HepG2 (cell line): ENCODE measurements around the gene VAV2.

Experiments
- TF ChIP-seq, protein P1 (sequence below): sonication (generic); formaldehyde crosslinking; IDR thresholded peaks from 2 replicates; pipeline ENCODE4 v1.5.0; 2020; ENCODE audit warnings: missing genetic modification reagents
- TF ChIP-seq, protein P2 (sequence below): sonication (generic); formaldehyde crosslinking; IDR thresholded peaks from 2 replicates; pipeline ENCODE4 v1.5.0; 2020; ENCODE audit warnings: mild to moderate bottlenecking, missing genetic modification reagents, moderate library complexity

DNA sequence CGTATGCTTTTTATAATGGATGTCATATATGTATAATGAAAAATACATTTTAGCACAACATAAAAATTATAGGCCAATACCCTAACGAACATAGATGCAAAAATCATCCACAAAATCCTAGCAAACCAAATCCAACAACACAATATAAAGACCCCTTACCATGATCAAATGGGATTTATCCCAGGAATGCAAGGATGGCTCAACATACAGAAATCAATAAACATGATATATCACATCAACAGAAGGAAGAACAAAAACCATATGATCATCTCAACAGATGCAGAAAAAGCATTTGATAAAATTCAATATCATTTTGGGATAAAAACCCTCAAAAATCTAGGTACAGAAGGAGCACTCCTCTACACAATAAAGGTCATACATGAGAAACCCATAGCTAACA, 27.7 kb downstream of the VAV2 start:
- TF ChIP-seq, protein P1, sequence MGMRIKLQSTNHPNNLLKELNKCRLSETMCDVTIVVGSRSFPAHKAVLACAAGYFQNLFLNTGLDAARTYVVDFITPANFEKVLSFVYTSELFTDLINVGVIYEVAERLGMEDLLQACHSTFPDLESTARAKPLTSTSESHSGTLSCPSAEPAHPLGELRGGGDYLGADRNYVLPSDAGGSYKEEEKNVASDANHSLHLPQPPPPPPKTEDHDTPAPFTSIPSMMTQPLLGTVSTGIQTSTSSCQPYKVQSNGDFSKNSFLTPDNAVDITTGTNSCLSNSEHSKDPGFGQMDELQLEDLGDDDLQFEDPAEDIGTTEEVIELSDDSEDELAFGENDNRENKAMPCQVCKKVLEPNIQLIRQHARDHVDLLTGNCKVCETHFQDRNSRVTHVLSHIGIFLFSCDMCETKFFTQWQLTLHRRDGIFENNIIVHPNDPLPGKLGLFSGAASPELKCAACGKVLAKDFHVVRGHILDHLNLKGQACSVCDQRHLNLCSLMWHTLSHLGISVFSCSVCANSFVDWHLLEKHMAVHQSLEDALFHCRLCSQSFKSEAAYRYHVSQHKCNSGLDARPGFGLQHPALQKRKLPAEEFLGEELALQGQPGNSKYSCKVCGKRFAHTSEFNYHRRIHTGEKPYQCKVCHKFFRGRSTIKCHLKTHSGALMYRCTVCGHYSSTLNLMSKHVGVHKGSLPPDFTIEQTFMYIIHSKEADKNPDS (CRISPR knock-in tag): no peak
- TF ChIP-seq, protein P2, sequence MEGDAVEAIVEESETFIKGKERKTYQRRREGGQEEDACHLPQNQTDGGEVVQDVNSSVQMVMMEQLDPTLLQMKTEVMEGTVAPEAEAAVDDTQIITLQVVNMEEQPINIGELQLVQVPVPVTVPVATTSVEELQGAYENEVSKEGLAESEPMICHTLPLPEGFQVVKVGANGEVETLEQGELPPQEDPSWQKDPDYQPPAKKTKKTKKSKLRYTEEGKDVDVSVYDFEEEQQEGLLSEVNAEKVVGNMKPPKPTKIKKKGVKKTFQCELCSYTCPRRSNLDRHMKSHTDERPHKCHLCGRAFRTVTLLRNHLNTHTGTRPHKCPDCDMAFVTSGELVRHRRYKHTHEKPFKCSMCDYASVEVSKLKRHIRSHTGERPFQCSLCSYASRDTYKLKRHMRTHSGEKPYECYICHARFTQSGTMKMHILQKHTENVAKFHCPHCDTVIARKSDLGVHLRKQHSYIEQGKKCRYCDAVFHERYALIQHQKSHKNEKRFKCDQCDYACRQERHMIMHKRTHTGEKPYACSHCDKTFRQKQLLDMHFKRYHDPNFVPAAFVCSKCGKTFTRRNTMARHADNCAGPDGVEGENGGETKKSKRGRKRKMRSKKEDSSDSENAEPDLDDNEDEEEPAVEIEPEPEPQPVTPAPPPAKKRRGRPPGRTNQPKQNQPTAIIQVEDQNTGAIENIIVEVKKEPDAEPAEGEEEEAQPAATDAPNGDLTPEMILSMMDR: no peak
